PFSK-1 (cell line): ENCODE measurements around the gene SCTR.

Experiments
- POLR2AphosphoS5 ChIP-seq: IDR thresholded peaks from 2 replicates; pipeline ENCODE4 v1.6.1; 2012; ENCODE audit warnings: low read depth, mild to moderate bottlenecking, control low read depth, low read length, moderate library complexity
- REST ChIP-seq, 2 experiments: IDR thresholded peaks; 2 replicates each; pipeline versions ENCODE4 v1.6.1 to v1.8.0; 2011 to 2012; ENCODE audit warnings: low read depth in 2 of 2, low read length in 2 of 2, control low read depth in 1 of 2, inconsistent platforms in 1 of 2, mild to moderate bottlenecking in 1 of 2, moderate library complexity in 1 of 2; ENCODE audit not compliant: insufficient read depth in 1 of 2
- SIN3A ChIP-seq: IDR thresholded peaks from 2 replicates; pipeline ENCODE4 v1.6.1; 2012; ENCODE audit warnings: mild to moderate bottlenecking, low read length, moderate library complexity, borderline replicate concordance; ENCODE audit not compliant: insufficient read depth
- TAF1 ChIP-seq: IDR thresholded peaks from 2 replicates; pipeline ENCODE4 v1.6.1; 2012; ENCODE audit warnings: low read length, control low read depth, borderline replicate concordance; ENCODE audit not compliant: insufficient read depth

- TF ChIP-seq POLR2AphosphoS5, result no peak
- TF ChIP-seq REST (IDR thresholded peaks at IDR 0.05; ENCODE audit: insufficient read depth in 1 of 2, low read depth in 2 of 2, low read length in 2 of 2), result no peak
- no peak for TF ChIP-seq TAF1
- TF ChIP-seq SIN3A, result no peak
Measured at GRCh38 chr2:119426801-119427395, 97.4 kb downstream of the SCTR start.
